NCI-H1694 (cell line): Measurements from ENCODE around the gene PLGRKT.

Source experiments
- DNase-seq: peaks from one replicate; lab custom pipeline; 2025; lab: John Stamatoyannopoulos, UW

Gene PLGRKT

GRCh38 chr9:5310851-5311250, 126.9 kb downstream of the PLGRKT start:
- no peak for DNase-seq
